ENCODE results near the gene ARID1A.

DNA sequence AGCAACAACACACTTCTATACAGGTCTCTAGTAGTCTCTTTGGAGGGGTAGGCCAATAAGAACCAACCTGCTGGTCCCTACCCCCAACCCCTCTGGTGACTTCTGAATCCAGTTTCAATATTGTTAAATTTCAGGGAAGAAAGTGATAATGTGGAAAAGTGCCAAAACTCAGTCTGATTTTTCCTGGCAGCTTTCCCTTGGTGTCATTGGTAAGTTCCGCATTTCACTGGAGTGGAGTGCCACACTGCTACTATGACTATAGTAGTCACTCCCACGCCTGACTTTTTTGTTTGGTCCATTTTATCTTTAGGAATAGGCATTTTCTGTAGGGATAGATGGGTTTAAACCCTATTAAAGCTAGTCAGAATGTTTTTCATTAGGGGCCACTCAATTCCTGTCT is 5.7 kb upstream of the ARID1A start:
- TF ChIP-seq, protein P1, sequence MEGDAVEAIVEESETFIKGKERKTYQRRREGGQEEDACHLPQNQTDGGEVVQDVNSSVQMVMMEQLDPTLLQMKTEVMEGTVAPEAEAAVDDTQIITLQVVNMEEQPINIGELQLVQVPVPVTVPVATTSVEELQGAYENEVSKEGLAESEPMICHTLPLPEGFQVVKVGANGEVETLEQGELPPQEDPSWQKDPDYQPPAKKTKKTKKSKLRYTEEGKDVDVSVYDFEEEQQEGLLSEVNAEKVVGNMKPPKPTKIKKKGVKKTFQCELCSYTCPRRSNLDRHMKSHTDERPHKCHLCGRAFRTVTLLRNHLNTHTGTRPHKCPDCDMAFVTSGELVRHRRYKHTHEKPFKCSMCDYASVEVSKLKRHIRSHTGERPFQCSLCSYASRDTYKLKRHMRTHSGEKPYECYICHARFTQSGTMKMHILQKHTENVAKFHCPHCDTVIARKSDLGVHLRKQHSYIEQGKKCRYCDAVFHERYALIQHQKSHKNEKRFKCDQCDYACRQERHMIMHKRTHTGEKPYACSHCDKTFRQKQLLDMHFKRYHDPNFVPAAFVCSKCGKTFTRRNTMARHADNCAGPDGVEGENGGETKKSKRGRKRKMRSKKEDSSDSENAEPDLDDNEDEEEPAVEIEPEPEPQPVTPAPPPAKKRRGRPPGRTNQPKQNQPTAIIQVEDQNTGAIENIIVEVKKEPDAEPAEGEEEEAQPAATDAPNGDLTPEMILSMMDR (IDR thresholded peaks at IDR 0.05; ENCODE audit: low read depth, low read length): no peak
- TF ChIP-seq EZH2phosphoT487 (IDR thresholded peaks at IDR 0.05; ENCODE audit: low read depth): no peak

Data from OCI-LY3 (cell line).